Measurements from ENCODE around the gene VASH2.
A peak's percentile ranks its signal among the peaks of the same experiment; 100 is the strongest.
"Not testable (repeated sequence)": the region's sequence is repeated elsewhere in the genome, so short reads cannot be mapped to it uniquely, and the experiment has no call there.

The VASH2 gene

GRCh38 chr1:212984522-212985291 is 34.4 kb downstream of the VASH2 start:
- H3K9me3 ChIP-seq (ENCODE audit: control insufficient read depth, insufficient read depth, low read length), result no peaks in the 10 kb centered on the region
- no peak overlapping the region for H3K4me3 ChIP-seq (ENCODE audit: low read depth, low read length)
- peaks cover 5% of the 10 kb centered on the region for H3K4me1 ChIP-seq (ENCODE audit: control insufficient read depth, insufficient read depth, low read length)
- H3K9ac ChIP-seq (ENCODE audit: low read depth, low read length), result no peak overlapping the region
- no peaks in the 10 kb centered on the region for H3K27me3 ChIP-seq (ENCODE audit: control insufficient read depth, insufficient read depth, low read length)
- peaks cover 14% of the 10 kb centered on the region for H3K36me3 ChIP-seq (ENCODE audit: control insufficient read depth, insufficient read depth, low read length)

GRCh38 chr1:212986551-212986950 is 36.2 kb downstream of the VASH2 start:
- Histone ChIP-seq H3K36me3 (ENCODE audit: control insufficient read depth, insufficient read depth, low read length) (peaks cover 5% of the 10 kb centered on the region), H3K4me3 (ENCODE audit: low read depth, low read length) (no peak overlapping the region), H3K9ac (ENCODE audit: low read depth, low read length) (no peak overlapping the region), H3K4me1 (ENCODE audit: control insufficient read depth, insufficient read depth, low read length) (peaks cover 3% of the 10 kb centered on the region), H3K9me3 (ENCODE audit: control insufficient read depth, insufficient read depth, low read length) (no peaks in the 10 kb centered on the region), H3K27me3 (ENCODE audit: control insufficient read depth, insufficient read depth, low read length) (no peaks in the 10 kb centered on the region)

- Histone ChIP-seq H3K27me3 (ENCODE audit: control insufficient read depth, insufficient read depth, low read length) (no peaks in the 10 kb centered on the region), H3K4me3 (ENCODE audit: low read depth, low read length) (no peak overlapping the region), H3K4me1 (ENCODE audit: control insufficient read depth, insufficient read depth, low read length) (no peaks in the 10 kb centered on the region), H3K36me3 (ENCODE audit: control insufficient read depth, insufficient read depth, low read length) (no peaks in the 10 kb centered on the region), H3K9ac (ENCODE audit: low read depth, low read length) (no peak overlapping the region), H3K9me3 (ENCODE audit: control insufficient read depth, insufficient read depth, low read length) (no peaks in the 10 kb centered on the region)
Measured at GRCh38 chr1:212987702-212988322, 37.5 kb downstream of the VASH2 start.

- no peaks in the 10 kb centered on the region for H3K9me3 ChIP-seq (ENCODE audit: control insufficient read depth, insufficient read depth, low read length)
Measured at GRCh38 chr1:212990276-212990675, 39.9 kb downstream of the VASH2 start.

GRCh38 chr1:212993960-212994359 is 43.6 kb downstream of the VASH2 start:
- not testable (repeated sequence) for H3K9me3 ChIP-seq (ENCODE audit: control insufficient read depth, insufficient read depth, low read length); H3K36me3 ChIP-seq (ENCODE audit: control insufficient read depth, insufficient read depth, low read length); H3K4me1 ChIP-seq (ENCODE audit: control insufficient read depth, insufficient read depth, low read length); H3K27me3 ChIP-seq (ENCODE audit: control insufficient read depth, insufficient read depth, low read length); H3K9ac ChIP-seq (ENCODE audit: low read depth, low read length); H3K4me3 ChIP-seq (ENCODE audit: low read depth, low read length)

More at GRCh38 chr1:212990276-212990675, 39.9 kb downstream of the VASH2 start:
- Histone ChIP-seq H3K36me3 (ENCODE audit: control insufficient read depth, insufficient read depth, low read length) (no peaks in the 10 kb centered on the region), H3K9ac (ENCODE audit: low read depth, low read length) (no peak overlapping the region), H3K27me3 (ENCODE audit: control insufficient read depth, insufficient read depth, low read length) (no peaks in the 10 kb centered on the region), H3K4me3 (ENCODE audit: low read depth, low read length) (no peak overlapping the region), H3K4me1 (ENCODE audit: control insufficient read depth, insufficient read depth, low read length) (peaks cover 2% of the 10 kb centered on the region)

- H3K27me3 ChIP-seq (ENCODE audit: control insufficient read depth, insufficient read depth, low read length), result no peaks in the 10 kb centered on the region
- peaks cover 4% of the 10 kb centered on the region for H3K4me1 ChIP-seq (ENCODE audit: control insufficient read depth, insufficient read depth, low read length)
- H3K4me3 ChIP-seq (ENCODE audit: low read depth, low read length), result no peak overlapping the region
- no peaks in the 10 kb centered on the region for H3K36me3 ChIP-seq (ENCODE audit: control insufficient read depth, insufficient read depth, low read length)
- no peaks in the 10 kb centered on the region for H3K9me3 ChIP-seq (ENCODE audit: control insufficient read depth, insufficient read depth, low read length)
- H3K9ac ChIP-seq (ENCODE audit: low read depth, low read length), result no peak overlapping the region
Measured at GRCh38 chr1:212994926-212995325, 44.6 kb downstream of the VASH2 start.

- Histone ChIP-seq H3K4me3 (ENCODE audit: low read depth, low read length) (no peak overlapping the region), H3K9me3 (ENCODE audit: control insufficient read depth, insufficient read depth, low read length) (no peaks in the 10 kb centered on the region), H3K36me3 (ENCODE audit: control insufficient read depth, insufficient read depth, low read length) (peaks cover 3% of the 10 kb centered on the region), H3K27me3 (ENCODE audit: control insufficient read depth, insufficient read depth, low read length) (no peaks in the 10 kb centered on the region), H3K4me1 (ENCODE audit: control insufficient read depth, insufficient read depth, low read length) (no peaks in the 10 kb centered on the region), H3K9ac (ENCODE audit: low read depth, low read length) (no peak overlapping the region)
Measured at GRCh38 chr1:213003256-213003655, 52.9 kb downstream of the VASH2 start.

GRCh38 chr1:213008564-213008963 is 58.2 kb downstream of the VASH2 start:
- no peaks in the 10 kb centered on the region for H3K27me3 ChIP-seq (ENCODE audit: control insufficient read depth, insufficient read depth, low read length)
- H3K4me3 ChIP-seq (ENCODE audit: low read depth, low read length), result no peak overlapping the region
- no peak overlapping the region for H3K9ac ChIP-seq (ENCODE audit: low read depth, low read length)
- peaks cover 3% of the 10 kb centered on the region for H3K36me3 ChIP-seq (ENCODE audit: control insufficient read depth, insufficient read depth, low read length)
- no peaks in the 10 kb centered on the region for H3K4me1 ChIP-seq (ENCODE audit: control insufficient read depth, insufficient read depth, low read length)
- no peaks in the 10 kb centered on the region for H3K9me3 ChIP-seq (ENCODE audit: control insufficient read depth, insufficient read depth, low read length)

- no peaks in the 10 kb centered on the region for H3K27me3 ChIP-seq (ENCODE audit: control insufficient read depth, insufficient read depth, low read length)
- no peaks in the 10 kb centered on the region for H3K4me1 ChIP-seq (ENCODE audit: control insufficient read depth, insufficient read depth, low read length)
- H3K36me3 ChIP-seq (ENCODE audit: control insufficient read depth, insufficient read depth, low read length), result no peaks in the 10 kb centered on the region
- peak overlapping the region; percentile 94 for H3K4me3 ChIP-seq (ENCODE audit: low read depth, low read length)
- peak overlapping the region; percentile 93 for H3K9ac ChIP-seq (ENCODE audit: low read depth, low read length)
- no peaks in the 10 kb centered on the region for H3K9me3 ChIP-seq (ENCODE audit: control insufficient read depth, insufficient read depth, low read length)
Measured at GRCh38 chr1:213014642-213015041, 64.3 kb downstream of the VASH2 start.

- Histone ChIP-seq H3K9ac (ENCODE audit: low read depth, low read length) (peak within 1 kb of the TSS; percentile 93), H3K4me3 (ENCODE audit: low read depth, low read length) (peak within 1 kb of the TSS; percentile 94), H3K9me3 (ENCODE audit: control insufficient read depth, insufficient read depth, low read length) (no peaks in the 10 kb centered on the region), H3K36me3 (ENCODE audit: control insufficient read depth, insufficient read depth, low read length) (no peaks in the 10 kb centered on the region), H3K27me3 (ENCODE audit: control insufficient read depth, insufficient read depth, low read length) (no peaks in the 10 kb centered on the region), H3K4me1 (ENCODE audit: control insufficient read depth, insufficient read depth, low read length) (no peaks in the 10 kb centered on the region)
Measured at GRCh38 chr1:213015099-213016050, 65.0 kb downstream of the VASH2 start, which contains the start of gene ANGEL2. TSS of gene ANGEL2 (minus strand) at chr1:213015867. CDS start at chr1:213015671, 196 bp downstream.

- H3K4me1 ChIP-seq (ENCODE audit: control insufficient read depth, insufficient read depth, low read length), result no peaks in the 10 kb centered on the region
- no peak overlapping the region for H3K4me3 ChIP-seq (ENCODE audit: low read depth, low read length)
- H3K9me3 ChIP-seq (ENCODE audit: control insufficient read depth, insufficient read depth, low read length), result no peaks in the 10 kb centered on the region
- H3K36me3 ChIP-seq (ENCODE audit: control insufficient read depth, insufficient read depth, low read length), result no peaks in the 10 kb centered on the region
- H3K27me3 ChIP-seq (ENCODE audit: control insufficient read depth, insufficient read depth, low read length), result no peaks in the 10 kb centered on the region
- no peak overlapping the region for H3K9ac ChIP-seq (ENCODE audit: low read depth, low read length)
Measured at GRCh38 chr1:213017447-213018273, 67.3 kb downstream of the VASH2 start.
